Sigmoid colon (tissue), 7 donors: ENCODE results near the gene SLC22A6. TPM values are rescaled to one million over a fixed set of nuclear protein-coding genes. Genes with fewer than 3 reads are reported as not detected.
A peak's percentile ranks its signal among the peaks of the same experiment; 100 is the strongest.

Source experiments
- DNase-seq: peaks from one replicate; pipeline ENCODE4 v3.0.0-alpha.2; 2019
- H3K27ac ChIP-seq, 4 donors: fragments of 200-600 bp; sonication (generic); one replicate each; pipeline ENCODE4 v1.5.1; 2016 to 2019; ENCODE audit warnings: mild to moderate bottlenecking in 1 of 4
- H3K27me3 ChIP-seq, 3 donors: fragments of 200-600 bp; sonication (generic); one replicate each; pipeline ENCODE4 v1.5.1; 2019; ENCODE audit warnings: mild to moderate bottlenecking in 1 of 3
- H3K36me3 ChIP-seq, 4 donors: fragments of 200-600 bp; sonication (generic); one replicate each; pipeline ENCODE4 v1.5.1; 2016 to 2019
- H3K4me1 ChIP-seq, 4 donors: fragments of 200-600 bp; sonication (generic); one replicate each; pipeline ENCODE4 v1.5.1; 2017 to 2019
- H3K4me3 ChIP-seq, 4 donors: fragments of 200-600 bp; sonication (generic); one replicate each; pipeline ENCODE4 v1.5.1; 2017 to 2019; ENCODE audit warnings: mild to moderate bottlenecking in 2 of 4, moderate library complexity in 1 of 4
- H3K9me3 ChIP-seq, 4 donors: fragments of 200-600 bp in 3 of 4; sonication (generic) in 3 of 4; one replicate each; pipeline versions ENCODE4 v1.5.1 to v1.6.1; 2013 to 2019
- EP300 ChIP-seq, 4 donors: sonication (generic); formaldehyde crosslinking; IDR thresholded peaks; one replicate each; pipeline ENCODE4 v1.6.1; 2017; ENCODE audit warnings: antibody characterized with exemption in 4 of 4
- POLR2A ChIP-seq, 2 donors: fragments of 450-650 bp; IDR thresholded peaks; one replicate each; pipeline ENCODE4 v1.6.1; 2016; ENCODE audit warnings: antibody characterized with exemption in 2 of 2, mild to moderate bottlenecking in 2 of 2, moderate library complexity in 2 of 2
- POLR2AphosphoS5 ChIP-seq, 4 donors: sonication (generic); formaldehyde crosslinking; IDR thresholded peaks; one replicate each; pipeline ENCODE4 v1.6.1; 2017; ENCODE audit warnings: antibody characterized with exemption in 4 of 4
- WGBS, 2 donors: extraction: QIAGEN DNeasy Blood & Tissue Kit; methylation state at CpG; one replicate each; pipeline ENCODE4 v1.1.7; 2013; 5-methylcytosine and 5-hydroxymethylcytosine counted together
- intact Hi-C: fragments of 100-400 bp; cut with DNase I; formaldehyde crosslinking; loops from one replicate; pipeline ENCODE4 v1.15.1; 2023
- polyA plus RNA-seq, 3 donors: library from polyadenylated mRNA; stranded (reverse); fragments of 200-250 nt; gene quantifications; one replicate each; pipeline ENCODE4 v1.2.3, GENCODE V29; 2013
- total RNA-seq, 4 donors: library from RNA; depleted of rRNA; stranded (reverse); fragments of >200 nt; gene quantifications; one replicate each; pipeline ENCODE4 v1.1.0, GENCODE V29; 2016
- TF ChIP-seq, protein P1 (sequence below), 4 experiments: fragments of 450-650 bp in 3 of 4; fragments of 200-600 bp in 1 of 4; IDR thresholded peaks; one replicate each; pipeline ENCODE4 v1.5.1; 2016 to 2019; ENCODE audit warnings: antibody characterized with exemption in 4 of 4, mild to moderate bottlenecking in 3 of 4, moderate library complexity in 2 of 4
- donor health status: healthy with polysubstance abuse.
- donor health status: Bipolar disorder and iron deficiency.
- donor health status: healthy.

The SLC22A6 gene
- total and polyA plus RNA-seq, 7 donors = not detected

DNA sequence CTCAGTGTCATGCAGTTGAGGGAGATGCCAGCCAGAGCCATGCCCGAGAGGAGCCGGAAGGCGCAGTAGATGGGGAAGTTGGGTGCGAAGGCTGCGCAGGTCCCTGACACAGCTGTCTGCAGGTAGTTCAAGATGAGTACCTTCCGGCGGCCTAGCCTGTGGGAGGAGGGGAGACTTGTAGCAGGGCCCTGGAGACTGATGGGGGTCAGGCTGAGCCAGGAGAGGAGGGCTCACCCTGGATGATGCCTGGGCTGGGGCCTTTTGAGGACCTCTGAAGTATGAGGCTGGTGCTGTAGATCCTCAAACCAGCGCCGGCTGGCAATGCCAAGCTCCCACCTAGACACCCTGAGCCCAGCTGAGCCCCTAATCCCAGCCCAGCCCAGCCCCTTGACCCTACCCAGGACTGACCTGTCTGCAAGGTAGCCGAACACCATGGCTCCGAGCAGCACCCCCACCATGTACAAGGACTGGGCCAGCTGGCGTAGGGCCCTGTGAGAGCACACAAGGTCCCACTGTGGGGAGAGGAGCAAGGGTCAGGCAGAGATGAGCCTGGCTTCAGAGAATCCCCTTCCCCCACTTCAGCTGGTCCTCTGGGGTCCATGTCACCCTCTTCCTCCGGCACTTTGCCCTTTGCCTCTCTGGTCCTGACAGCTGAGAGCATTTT lies 1.1 kb downstream of the SLC22A6 start:
- H3K9me3 ChIP-seq = no peaks in the 10 kb centered on the region
- intact Hi-C loops = no loop called here
- DNase-seq = no peak
- H3K27ac ChIP-seq = no peak overlapping the region
- no peaks in the 10 kb centered on the region for H3K27me3 ChIP-seq
- no peaks in the 10 kb centered on the region for H3K36me3 ChIP-seq
- H3K4me3 ChIP-seq = no peak overlapping the region
- H3K4me1 ChIP-seq = no peaks in the 10 kb centered on the region
- TF ChIP-seq, protein P1, sequence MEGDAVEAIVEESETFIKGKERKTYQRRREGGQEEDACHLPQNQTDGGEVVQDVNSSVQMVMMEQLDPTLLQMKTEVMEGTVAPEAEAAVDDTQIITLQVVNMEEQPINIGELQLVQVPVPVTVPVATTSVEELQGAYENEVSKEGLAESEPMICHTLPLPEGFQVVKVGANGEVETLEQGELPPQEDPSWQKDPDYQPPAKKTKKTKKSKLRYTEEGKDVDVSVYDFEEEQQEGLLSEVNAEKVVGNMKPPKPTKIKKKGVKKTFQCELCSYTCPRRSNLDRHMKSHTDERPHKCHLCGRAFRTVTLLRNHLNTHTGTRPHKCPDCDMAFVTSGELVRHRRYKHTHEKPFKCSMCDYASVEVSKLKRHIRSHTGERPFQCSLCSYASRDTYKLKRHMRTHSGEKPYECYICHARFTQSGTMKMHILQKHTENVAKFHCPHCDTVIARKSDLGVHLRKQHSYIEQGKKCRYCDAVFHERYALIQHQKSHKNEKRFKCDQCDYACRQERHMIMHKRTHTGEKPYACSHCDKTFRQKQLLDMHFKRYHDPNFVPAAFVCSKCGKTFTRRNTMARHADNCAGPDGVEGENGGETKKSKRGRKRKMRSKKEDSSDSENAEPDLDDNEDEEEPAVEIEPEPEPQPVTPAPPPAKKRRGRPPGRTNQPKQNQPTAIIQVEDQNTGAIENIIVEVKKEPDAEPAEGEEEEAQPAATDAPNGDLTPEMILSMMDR (IDR thresholded peaks at IDR 0.05) = no peak
- no peak for TF ChIP-seq POLR2AphosphoS5 (IDR thresholded peaks at IDR 0.05)
- TF ChIP-seq EP300 (IDR thresholded peaks at IDR 0.05) = no peak
- TF ChIP-seq POLR2A (IDR thresholded peaks at IDR 0.05) = no peak
- WGBS, 2 donors = 88% methylated on average over 13 of the region's 13 CpGs

DNA sequence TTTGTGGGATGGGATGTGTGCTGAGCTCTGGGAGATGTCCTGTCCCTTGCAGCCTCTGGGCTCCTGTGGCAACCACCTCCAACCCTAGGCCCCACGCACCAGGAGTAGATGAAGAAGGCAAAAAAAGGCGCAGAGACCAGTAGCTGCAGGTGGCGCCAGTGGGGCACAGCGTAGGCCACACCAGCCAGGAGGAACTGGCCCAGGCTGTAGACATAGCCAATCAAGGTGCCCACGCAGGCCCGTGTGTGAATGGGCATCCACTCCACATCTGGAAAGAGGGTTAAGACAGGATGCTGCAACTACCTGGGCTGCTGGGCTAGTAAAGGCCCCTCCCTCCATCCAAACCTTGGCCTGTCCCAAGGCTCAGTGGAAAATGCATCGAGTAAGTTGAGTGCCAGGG lies 3.0 kb downstream of the SLC22A6 start:
- Histone ChIP-seq H3K4me3 (no peak overlapping the region), H3K4me1 (no peaks in the 10 kb centered on the region), H3K27ac (no peak overlapping the region), H3K9me3 (no peaks in the 10 kb centered on the region), H3K27me3 (no peaks in the 10 kb centered on the region), H3K36me3 (no peaks in the 10 kb centered on the region)
- 85 to 91% methylated on average over 7 of the region's 7 CpGs for WGBS, 2 donors
- TF ChIP-seq EP300 (IDR thresholded peaks at IDR 0.05) (no peak), POLR2AphosphoS5 (IDR thresholded peaks at IDR 0.05) (no peak), POLR2A (IDR thresholded peaks at IDR 0.05) (no peak)
- TF ChIP-seq, protein P1 (IDR thresholded peaks at IDR 0.05) = no peak
- intact Hi-C loops = no loop called here
- no peak for DNase-seq

DNA sequence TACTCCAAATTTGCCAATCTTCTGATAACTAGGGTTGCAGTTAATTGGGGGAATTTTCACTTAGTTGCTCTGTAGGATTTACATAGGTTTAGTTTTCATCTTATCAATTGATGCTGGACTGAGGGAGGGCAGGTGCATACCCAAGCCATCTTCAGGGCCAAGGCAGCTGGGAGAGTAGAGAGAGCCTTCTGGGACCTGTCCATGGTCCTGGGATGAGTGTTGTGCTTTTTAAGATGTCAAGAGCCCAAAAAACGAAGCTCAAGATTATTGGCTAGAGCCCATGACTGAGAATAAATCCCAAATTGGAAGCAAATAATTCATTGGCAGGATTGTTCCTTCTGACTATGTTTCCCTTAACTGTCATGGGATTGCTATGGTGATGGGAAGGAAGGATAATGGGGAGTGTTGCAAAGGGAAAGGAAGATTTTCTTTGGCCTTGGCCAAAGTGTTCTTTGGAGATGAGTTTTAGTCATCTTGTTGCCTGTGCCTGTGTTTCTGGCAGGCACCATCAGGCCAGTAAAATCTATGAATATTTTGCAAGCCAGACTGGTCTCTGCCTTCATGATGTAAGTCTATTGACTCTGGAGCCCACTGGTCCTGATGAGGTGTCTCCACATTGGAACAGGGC lies 4.5 kb downstream of the SLC22A6 start:
- DNase-seq = no peak
- Histone ChIP-seq H3K36me3 (no peaks in the 10 kb centered on the region), H3K27me3 (no peaks in the 10 kb centered on the region), H3K4me3 (no peak overlapping the region), H3K9me3 (no peaks in the 10 kb centered on the region), H3K4me1 (no peaks in the 10 kb centered on the region), H3K27ac (no peak overlapping the region)
- TF ChIP-seq POLR2AphosphoS5 (IDR thresholded peaks at IDR 0.05) (no peak), POLR2A (IDR thresholded peaks at IDR 0.05) (no peak), EP300 (IDR thresholded peaks at IDR 0.05) (no peak)
- intact Hi-C loops = no loop called here
- 22 to 44% methylated on average over 1 of the region's 1 CpG for WGBS, 2 donors

GRCh38 chr11:62976109-62976508 lies 8.7 kb downstream of the SLC22A6 start:
- H3K9me3 ChIP-seq = no peaks in the 10 kb centered on the region
- no peak overlapping the region for H3K4me3 ChIP-seq
- intact Hi-C loops = no loop called here
- no peak for DNase-seq
- TF ChIP-seq EP300 (IDR thresholded peaks at IDR 0.05) = no peak
- TF ChIP-seq POLR2AphosphoS5 (IDR thresholded peaks at IDR 0.05) = no peak
- TF ChIP-seq, protein P1 (IDR thresholded peaks at IDR 0.05) = no peak
- TF ChIP-seq POLR2A (IDR thresholded peaks at IDR 0.05) = no peak
- H3K36me3 ChIP-seq = no peaks in the 10 kb centered on the region
- 60 to 86% methylated on average over 5 of the region's 5 CpGs for WGBS, 2 donors
- H3K27ac ChIP-seq = no peak overlapping the region
- H3K27me3 ChIP-seq = no peaks in the 10 kb centered on the region
- H3K4me1 ChIP-seq = peaks cover 0 to 2% (median 0%) of the 10 kb centered on the region in 4 donors

DNA sequence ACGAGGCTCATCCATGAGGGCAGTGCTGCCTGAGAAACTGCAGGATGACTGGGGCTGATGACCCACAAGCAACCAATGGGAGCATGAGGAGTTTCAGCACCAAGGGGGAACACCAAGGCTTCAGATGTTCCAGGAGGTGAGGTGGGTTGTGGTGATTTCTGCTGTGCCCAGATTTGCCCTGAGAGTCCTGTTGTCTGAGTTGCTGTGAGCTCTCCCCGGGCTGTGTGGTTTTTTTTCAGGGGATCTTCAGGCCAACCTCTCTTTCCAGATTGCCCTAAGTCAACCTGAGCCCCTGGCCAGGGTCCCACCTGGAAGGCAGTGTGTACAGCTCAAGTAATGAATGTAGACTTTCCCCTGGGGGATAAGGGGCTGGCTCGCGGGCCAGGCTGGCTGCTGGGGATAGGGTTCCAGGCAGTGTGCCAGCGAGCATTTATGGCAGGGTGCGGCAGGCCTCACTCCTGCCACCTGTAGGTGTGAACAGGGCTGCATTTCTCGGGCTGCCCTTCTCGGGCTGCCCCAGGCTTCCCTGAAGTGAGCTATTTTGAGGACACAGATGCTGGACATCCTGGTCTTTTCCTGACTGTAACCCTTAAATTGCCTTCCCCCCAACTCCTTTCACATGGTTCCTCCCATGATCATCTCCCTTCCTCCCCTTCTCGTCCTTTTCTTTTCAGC lies 9.8 kb downstream of the SLC22A6 start:
- H3K27ac ChIP-seq = no peak overlapping the region
- TF ChIP-seq, protein P1 (IDR thresholded peaks at IDR 0.05) = no peak
- no peak for TF ChIP-seq POLR2AphosphoS5 (IDR thresholded peaks at IDR 0.05)
- TF ChIP-seq POLR2A (IDR thresholded peaks at IDR 0.05) = no peak
- TF ChIP-seq EP300 (IDR thresholded peaks at IDR 0.05) = no peak
- no peaks in the 10 kb centered on the region for H3K36me3 ChIP-seq
- H3K9me3 ChIP-seq = no peaks in the 10 kb centered on the region
- intact Hi-C loops = no loop called here
- 13 to 24% methylated on average over 9 of the region's 9 CpGs for WGBS, 2 donors
- no peaks in the 10 kb centered on the region for H3K27me3 ChIP-seq
- H3K4me1 ChIP-seq = peaks cover 0 to 2% (median 0%) of the 10 kb centered on the region in 4 donors
- peak; percentile 54 for DNase-seq
- no peak overlapping the region for H3K4me3 ChIP-seq
